Liver (tissue), 3 donors: ENCODE data around the gene RAB31.

Experiments
- EGR1 ChIP-seq, 2 donors: IDR thresholded peaks; 2 replicates each; pipeline ENCODE4 v1.6.1; 2016 to 2018; ENCODE audit warnings: antibody characterized with exemption in 2 of 2, low read depth in 2 of 2
- FOXA1 ChIP-seq: IDR thresholded peaks from 2 replicates; pipeline ENCODE4 v1.6.1; 2016; ENCODE audit warnings: antibody characterized with exemption
- HNF4A ChIP-seq, 2 donors: conservative IDR thresholded peaks; 2 replicates each; pipeline ENCODE4 v1.6.1; 2016; ENCODE audit warnings: antibody characterized with exemption in 2 of 2, mild to moderate bottlenecking in 2 of 2
- JUND ChIP-seq, 2 donors: IDR thresholded peaks; 2 replicates each; pipeline ENCODE4 v1.6.1; 2016; ENCODE audit warnings: antibody characterized with exemption in 2 of 2
- RAD21 ChIP-seq, 2 donors: IDR thresholded peaks; 2 replicates each; pipeline ENCODE4 v1.6.1; 2016; ENCODE audit warnings: antibody characterized with exemption in 2 of 2, mild to moderate bottlenecking in 2 of 2
- SP1 ChIP-seq: IDR thresholded peaks from 2 replicates; pipeline ENCODE4 v1.6.1; 2018; ENCODE audit warnings: antibody characterized with exemption, mild to moderate bottlenecking
- TAF1 ChIP-seq: conservative IDR thresholded peaks from 2 replicates; pipeline ENCODE4 v1.6.1; 2016; ENCODE audit warnings: antibody characterized with exemption, mild to moderate bottlenecking
- YY1 ChIP-seq: IDR thresholded peaks from 2 replicates; pipeline ENCODE4 v1.6.1; 2016; ENCODE audit warnings: antibody characterized with exemption, mild to moderate bottlenecking
- TF ChIP-seq, protein P1 (sequence below): fragments of 150-350 bp; IDR thresholded peaks from 2 replicates; pipeline ENCODE4 v1.5.1; 2017; ENCODE audit warnings: improper control_type of control experiment, low read depth, low read length; ENCODE audit not compliant: missing input control
- TF ChIP-seq, protein P2 (sequence below): IDR thresholded peaks from 2 replicates; pipeline ENCODE4 v1.6.1; 2016; ENCODE audit warnings: antibody characterized with exemption, mild to moderate bottlenecking
- TF ChIP-seq, protein P3 (sequence below): IDR thresholded peaks from 2 replicates; pipeline ENCODE4 v1.6.1; 2016; ENCODE audit warnings: antibody characterized with exemption
- TF ChIP-seq, protein P4 (sequence below): IDR thresholded peaks from 2 replicates; pipeline ENCODE4 v1.6.1; 2016; ENCODE audit warnings: antibody characterized with exemption
- donor health status: healthy.
- donor health status: healthy.

DNA sequence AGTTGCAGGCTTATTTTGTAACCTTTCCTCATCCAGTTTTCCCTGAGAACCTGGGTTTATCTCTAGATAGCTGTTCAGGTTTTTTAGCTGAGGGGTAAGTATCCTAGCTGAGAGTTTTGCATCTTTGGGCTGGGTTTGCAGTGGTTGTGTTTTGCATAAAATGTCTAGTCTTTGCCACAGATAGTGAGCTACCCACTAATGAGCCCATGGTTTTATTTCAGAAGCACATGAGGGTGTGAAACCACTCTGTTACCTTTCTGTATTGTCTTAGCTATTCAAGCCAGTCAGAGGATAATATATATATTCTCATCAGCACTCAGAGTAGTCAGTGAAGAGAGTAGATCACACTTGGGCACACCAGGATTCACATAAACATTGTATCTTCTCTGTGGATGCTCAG lies 153.1 kb downstream of the RAB31 start:
- TF ChIP-seq, protein P1, sequence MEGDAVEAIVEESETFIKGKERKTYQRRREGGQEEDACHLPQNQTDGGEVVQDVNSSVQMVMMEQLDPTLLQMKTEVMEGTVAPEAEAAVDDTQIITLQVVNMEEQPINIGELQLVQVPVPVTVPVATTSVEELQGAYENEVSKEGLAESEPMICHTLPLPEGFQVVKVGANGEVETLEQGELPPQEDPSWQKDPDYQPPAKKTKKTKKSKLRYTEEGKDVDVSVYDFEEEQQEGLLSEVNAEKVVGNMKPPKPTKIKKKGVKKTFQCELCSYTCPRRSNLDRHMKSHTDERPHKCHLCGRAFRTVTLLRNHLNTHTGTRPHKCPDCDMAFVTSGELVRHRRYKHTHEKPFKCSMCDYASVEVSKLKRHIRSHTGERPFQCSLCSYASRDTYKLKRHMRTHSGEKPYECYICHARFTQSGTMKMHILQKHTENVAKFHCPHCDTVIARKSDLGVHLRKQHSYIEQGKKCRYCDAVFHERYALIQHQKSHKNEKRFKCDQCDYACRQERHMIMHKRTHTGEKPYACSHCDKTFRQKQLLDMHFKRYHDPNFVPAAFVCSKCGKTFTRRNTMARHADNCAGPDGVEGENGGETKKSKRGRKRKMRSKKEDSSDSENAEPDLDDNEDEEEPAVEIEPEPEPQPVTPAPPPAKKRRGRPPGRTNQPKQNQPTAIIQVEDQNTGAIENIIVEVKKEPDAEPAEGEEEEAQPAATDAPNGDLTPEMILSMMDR: no peak
- no peak for TF ChIP-seq HNF4A (conservative IDR thresholded peaks at IDR 0.05)
- TF ChIP-seq EGR1 (IDR thresholded peaks at IDR 0.05; ENCODE audit: low read depth in 2 of 2): no peak
- TF ChIP-seq, protein P2, sequence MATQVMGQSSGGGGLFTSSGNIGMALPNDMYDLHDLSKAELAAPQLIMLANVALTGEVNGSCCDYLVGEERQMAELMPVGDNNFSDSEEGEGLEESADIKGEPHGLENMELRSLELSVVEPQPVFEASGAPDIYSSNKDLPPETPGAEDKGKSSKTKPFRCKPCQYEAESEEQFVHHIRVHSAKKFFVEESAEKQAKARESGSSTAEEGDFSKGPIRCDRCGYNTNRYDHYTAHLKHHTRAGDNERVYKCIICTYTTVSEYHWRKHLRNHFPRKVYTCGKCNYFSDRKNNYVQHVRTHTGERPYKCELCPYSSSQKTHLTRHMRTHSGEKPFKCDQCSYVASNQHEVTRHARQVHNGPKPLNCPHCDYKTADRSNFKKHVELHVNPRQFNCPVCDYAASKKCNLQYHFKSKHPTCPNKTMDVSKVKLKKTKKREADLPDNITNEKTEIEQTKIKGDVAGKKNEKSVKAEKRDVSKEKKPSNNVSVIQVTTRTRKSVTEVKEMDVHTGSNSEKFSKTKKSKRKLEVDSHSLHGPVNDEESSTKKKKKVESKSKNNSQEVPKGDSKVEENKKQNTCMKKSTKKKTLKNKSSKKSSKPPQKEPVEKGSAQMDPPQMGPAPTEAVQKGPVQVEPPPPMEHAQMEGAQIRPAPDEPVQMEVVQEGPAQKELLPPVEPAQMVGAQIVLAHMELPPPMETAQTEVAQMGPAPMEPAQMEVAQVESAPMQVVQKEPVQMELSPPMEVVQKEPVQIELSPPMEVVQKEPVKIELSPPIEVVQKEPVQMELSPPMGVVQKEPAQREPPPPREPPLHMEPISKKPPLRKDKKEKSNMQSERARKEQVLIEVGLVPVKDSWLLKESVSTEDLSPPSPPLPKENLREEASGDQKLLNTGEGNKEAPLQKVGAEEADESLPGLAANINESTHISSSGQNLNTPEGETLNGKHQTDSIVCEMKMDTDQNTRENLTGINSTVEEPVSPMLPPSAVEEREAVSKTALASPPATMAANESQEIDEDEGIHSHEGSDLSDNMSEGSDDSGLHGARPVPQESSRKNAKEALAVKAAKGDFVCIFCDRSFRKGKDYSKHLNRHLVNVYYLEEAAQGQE: no peak
- TF ChIP-seq, protein P3, sequence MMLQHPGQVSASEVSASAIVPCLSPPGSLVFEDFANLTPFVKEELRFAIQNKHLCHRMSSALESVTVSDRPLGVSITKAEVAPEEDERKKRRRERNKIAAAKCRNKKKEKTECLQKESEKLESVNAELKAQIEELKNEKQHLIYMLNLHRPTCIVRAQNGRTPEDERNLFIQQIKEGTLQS: no peak
- TF ChIP-seq, protein P4, sequence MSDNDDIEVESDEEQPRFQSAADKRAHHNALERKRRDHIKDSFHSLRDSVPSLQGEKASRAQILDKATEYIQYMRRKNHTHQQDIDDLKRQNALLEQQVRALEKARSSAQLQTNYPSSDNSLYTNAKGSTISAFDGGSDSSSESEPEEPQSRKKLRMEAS: no peak
- no peak for TF ChIP-seq YY1
- TF ChIP-seq RAD21 (IDR thresholded peaks at IDR 0.05): no peak
- TF ChIP-seq JUND (IDR thresholded peaks at IDR 0.05): no peak
- TF ChIP-seq FOXA1: no peak
- no peak for TF ChIP-seq TAF1
- no peak for TF ChIP-seq SP1
